Measurements from ENCODE around the gene LSS.
A peak's percentile ranks its signal among the peaks of the same experiment; 100 is the strongest.

Gene LSS

GRCh38 chr21:46184625-46185555 lies 43.7 kb downstream of the LSS start:
- peak overlapping the region; percentile 59 for H3K4me3 ChIP-seq (replicated peaks; ENCODE audit: low read depth, low read length)
- peak; percentile 93 for DNase-seq (ENCODE audit: low read depth)
- no peak for TF ChIP-seq CTCF (IDR thresholded peaks at IDR 0.05; ENCODE audit: low read length, missing control alignments)

GRCh38 chr21:46183910-46184624 lies 44.5 kb downstream of the LSS start, which contains the start of gene SPATC1L:
Gene SPATC1L, minus strand, starts transcription at chr21:46184459. Its CDS starts 1,643 bp downstream, at chr21:46182816.
- no peak for TF ChIP-seq CTCF (IDR thresholded peaks at IDR 0.05; ENCODE audit: low read length, missing control alignments)
- DNase-seq (ENCODE audit: low read depth), result peak; percentile 91
- H3K4me3 ChIP-seq (replicated peaks; ENCODE audit: low read depth, low read length), result peak within 1 kb of the TSS; percentile 82

DNA sequence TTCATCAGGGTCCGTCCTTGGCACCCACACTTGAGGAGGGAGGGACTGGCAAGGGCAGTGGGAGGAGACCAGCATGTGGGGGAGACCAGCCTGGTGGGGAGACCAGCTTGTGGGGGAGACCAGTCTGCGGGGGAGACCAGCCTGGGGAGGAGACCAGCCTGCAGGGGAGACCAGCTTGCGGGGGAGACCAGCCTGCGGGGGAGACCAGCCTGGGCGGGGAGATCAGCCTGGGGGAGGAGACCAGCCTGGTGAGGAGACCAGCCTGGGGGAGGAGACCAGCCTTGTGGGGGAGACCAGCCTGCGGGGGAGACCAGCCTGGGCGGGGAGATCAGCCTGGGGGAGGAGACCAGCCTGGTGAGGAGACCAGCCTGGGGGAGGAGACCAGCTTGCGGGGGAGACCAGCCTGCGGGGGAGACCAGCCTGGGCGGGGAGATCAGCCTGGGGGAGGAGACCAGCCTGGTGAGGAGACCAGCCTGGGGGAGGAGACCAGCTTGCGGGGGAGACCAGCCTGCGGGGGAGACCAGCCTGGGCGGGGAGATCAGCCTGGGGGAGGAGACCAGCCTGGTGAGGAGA lies 45.2 kb downstream of the LSS start:
- H3K4me3 ChIP-seq (replicated peaks; ENCODE audit: low read depth, low read length), result peak overlapping the region; percentile 82
- DNase-seq (ENCODE audit: low read depth), result peak; percentile 7

- TF ChIP-seq CTCF (IDR thresholded peaks at IDR 0.05; ENCODE audit: low read length, missing control alignments), result no peak
- no peak overlapping the region for H3K4me3 ChIP-seq (replicated peaks; ENCODE audit: low read depth, low read length)
- DNase-seq (ENCODE audit: low read depth), result no peak
Observed at GRCh38 chr21:46182548-46183336, 45.8 kb downstream of the LSS start.

GRCh38 chr21:46181953-46182547 lies 46.5 kb downstream of the LSS start:
- TF ChIP-seq CTCF (IDR thresholded peaks at IDR 0.05; ENCODE audit: low read length, missing control alignments), result no peak
- no peak overlapping the region for H3K4me3 ChIP-seq (replicated peaks; ENCODE audit: low read depth, low read length)
- no peak for DNase-seq (ENCODE audit: low read depth)

- DNase-seq (ENCODE audit: low read depth), result no peak
Observed at GRCh38 chr21:46181436-46181835, 47.1 kb downstream of the LSS start.

More at GRCh38 chr21:46181436-46181835, 47.1 kb downstream of the LSS start:
- H3K4me3 ChIP-seq (replicated peaks; ENCODE audit: low read depth, low read length), result no peak overlapping the region
- no peak for TF ChIP-seq CTCF (IDR thresholded peaks at IDR 0.05; ENCODE audit: low read length, missing control alignments)

Measured in fibroblast of pulmonary artery (primary cell).